GM18499 (cell line): ENCODE results near the gene SUSD2.
"Not testable (repeated sequence)": the region's sequence is repeated elsewhere in the genome, so short reads cannot be mapped to it uniquely, and the experiment has no call there.

Experiments
- ATAC-seq: cut with Tn5 transposase; IDR thresholded peaks from one replicate; pipeline ENCODE4 v1.9.1; 2021; ENCODE audit warnings: moderate number of reproducible peaks; ENCODE audit not compliant: insufficient read depth, unreplicated experiment

Gene SUSD2, protein sequence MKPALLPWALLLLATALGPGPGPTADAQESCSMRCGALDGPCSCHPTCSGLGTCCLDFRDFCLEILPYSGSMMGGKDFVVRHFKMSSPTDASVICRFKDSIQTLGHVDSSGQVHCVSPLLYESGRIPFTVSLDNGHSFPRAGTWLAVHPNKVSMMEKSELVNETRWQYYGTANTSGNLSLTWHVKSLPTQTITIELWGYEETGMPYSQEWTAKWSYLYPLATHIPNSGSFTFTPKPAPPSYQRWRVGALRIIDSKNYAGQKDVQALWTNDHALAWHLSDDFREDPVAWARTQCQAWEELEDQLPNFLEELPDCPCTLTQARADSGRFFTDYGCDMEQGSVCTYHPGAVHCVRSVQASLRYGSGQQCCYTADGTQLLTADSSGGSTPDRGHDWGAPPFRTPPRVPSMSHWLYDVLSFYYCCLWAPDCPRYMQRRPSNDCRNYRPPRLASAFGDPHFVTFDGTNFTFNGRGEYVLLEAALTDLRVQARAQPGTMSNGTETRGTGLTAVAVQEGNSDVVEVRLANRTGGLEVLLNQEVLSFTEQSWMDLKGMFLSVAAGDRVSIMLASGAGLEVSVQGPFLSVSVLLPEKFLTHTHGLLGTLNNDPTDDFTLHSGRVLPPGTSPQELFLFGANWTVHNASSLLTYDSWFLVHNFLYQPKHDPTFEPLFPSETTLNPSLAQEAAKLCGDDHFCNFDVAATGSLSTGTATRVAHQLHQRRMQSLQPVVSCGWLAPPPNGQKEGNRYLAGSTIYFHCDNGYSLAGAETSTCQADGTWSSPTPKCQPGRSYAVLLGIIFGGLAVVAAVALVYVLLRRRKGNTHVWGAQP

DNA sequence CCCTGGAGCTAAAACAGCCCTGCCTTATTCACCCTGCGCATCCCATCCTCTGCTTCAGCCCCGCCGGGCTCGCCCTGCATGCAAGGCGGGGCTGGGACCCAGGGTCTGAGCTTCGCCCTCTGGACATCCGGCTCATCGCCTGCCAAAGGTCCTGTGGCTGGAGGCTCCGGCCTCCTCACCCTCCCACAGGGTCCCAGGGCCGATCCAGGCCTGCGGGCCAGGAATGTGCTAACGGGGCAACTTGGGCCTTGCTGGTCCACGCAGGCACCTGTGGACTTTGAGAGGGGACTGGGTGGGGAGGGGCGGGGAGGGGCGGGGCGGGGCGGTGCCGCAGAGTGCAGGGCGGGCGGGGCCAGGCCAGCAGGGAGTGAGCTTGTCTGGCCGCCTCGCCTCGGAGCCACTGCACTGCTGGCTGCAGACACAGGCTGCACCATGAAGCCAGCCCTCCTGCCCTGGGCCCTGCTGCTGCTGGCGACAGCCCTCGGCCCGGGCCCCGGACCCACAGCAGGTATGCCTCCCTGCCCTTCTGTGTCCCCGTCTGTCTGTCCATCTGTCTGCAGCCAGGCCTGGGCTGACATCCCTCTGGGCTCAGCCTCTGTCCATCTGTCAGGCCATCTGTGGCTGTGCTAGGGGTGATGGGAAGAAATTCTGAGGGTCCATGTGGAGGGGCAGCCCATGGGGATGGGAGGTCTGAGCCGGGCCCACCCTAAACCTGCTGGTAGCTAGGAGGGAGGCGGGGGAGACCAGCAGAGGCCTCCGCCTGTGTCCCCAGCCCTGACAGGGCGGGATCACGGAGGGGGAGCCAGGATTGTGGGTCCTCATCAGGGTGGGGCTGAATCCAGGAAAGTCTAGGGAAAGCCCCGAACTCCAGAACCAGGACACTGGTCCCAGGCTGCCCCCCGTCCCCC, at the start of gene SUSD2:
SUSD2 (plus strand) TSS at position 400 of the 908 bp plus-strand sequence; CDS start at position 433, 33 bp downstream.
- no peak for ATAC-seq

DNA sequence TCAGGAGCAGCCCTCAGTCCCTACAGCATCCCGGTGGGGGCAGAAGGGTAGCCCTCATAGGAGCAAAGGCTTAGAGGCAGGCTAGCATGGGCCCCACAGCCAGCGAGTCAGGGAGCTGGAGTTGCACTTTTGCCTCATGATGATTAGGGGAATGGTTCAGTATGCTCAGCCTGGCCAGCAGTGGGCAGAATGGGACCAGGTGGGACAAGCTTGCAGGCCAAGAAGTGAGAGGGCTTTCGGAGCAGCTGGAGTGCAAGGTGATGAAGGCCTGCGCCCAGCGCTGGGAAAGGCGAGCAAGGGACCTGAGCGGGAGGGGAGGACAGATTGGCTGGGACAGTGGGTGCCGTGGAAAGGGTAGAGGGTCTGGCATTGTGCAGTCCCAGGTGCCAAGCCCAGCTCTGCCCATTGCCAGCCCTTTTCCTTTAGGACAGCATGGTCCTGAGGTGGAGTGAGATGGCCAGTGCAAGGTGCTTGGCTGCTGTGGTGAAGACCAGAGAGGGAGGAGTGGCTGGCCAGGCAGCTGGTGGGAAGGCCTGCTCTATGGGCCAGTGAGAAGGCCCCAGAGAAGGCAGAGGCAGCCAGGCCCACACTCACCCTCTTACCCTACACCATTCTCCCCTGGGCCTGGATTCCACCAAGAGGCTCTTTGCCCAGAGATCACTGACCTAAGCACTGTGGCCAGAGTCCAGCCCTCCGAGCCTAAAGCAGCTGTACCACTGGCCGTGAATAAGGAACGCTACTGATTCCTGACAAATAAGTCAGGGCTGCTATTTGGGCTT, 47.9 kb upstream of the SUSD2 start:
- no peak for ATAC-seq

GRCh38 chr22:24134090-24134846, 47.0 kb upstream of the SUSD2 start:
- ATAC-seq: no peak

DNA sequence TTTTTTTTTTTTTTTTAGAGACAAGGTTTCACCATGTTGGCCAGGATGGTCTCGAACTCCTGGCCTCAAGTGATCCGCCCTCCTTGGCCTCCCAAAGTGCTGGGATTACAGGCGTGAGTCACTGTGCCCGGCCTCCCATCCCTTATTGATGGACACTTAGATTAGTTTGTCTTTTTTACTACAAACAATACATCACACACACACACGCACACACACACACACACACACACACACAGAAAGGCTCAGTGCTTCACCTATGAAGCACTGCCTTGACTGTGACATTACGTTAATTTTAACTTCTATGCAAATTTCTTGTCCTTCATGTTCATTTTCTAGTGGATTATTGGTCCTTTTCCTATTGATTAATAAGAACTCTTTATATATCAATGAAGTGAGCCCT, 44.8 kb upstream of the SUSD2 start:
- ATAC-seq: not testable (repeated sequence)

GRCh38 chr22:24137595-24137994, 43.7 kb upstream of the SUSD2 start:
- ATAC-seq: no peak

DNA sequence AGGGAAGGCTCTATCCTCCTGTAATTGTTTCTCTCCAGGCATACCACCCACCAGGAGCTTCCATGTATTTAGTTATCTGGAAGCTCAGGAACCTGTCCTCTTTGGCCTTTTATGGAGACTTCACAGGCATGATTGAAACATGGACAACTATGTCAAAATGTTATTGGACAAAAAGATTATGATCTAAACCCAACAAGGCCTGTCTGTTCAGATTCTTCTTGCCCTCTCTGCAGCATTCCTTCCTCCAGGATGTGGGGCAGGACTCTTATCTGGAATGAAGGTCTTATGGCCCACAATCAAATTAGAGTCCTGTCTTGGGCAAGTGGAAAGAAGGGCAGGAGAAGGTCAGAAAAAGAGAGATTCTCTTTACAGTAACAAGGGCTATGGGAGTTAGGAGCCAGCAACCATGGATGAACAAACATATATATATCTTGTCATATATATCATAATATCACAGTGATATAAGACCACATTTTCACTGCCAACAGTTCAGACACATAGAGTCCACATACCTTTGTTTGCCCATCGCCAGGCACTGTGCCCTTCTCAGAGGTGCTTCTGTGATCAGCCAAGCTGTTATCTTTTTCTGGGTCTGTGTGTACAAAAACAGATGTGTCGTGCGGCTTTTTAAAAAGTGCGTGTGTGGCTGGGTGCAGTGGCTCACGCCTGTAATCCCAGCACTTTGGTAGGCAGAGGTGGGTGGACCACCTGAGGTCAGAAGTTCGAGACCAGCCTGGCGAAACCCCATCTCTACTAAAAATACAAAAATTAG, 42.5 kb upstream of the SUSD2 start:
- ATAC-seq: no peak

DNA sequence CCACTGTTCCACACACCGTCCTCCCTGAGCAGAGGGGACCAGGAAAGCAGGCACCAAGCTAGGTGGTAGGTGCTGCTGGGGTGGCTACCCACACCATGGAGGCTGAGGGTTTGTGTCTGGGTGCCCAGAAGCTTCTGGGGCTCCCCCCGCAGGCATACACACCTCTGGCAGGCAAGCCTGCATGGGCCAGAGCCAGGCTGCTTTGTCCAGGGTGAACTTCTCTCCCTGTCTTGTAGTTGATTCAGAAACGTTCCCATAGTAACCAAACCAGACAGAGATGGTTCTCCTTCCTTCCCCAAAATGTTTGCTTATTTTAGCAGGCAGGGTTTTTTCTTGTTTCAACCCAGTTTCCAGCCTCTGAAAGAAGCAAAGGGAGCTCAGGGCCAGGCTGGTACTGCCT, 40.9 kb upstream of the SUSD2 start:
- no peak for ATAC-seq

DNA sequence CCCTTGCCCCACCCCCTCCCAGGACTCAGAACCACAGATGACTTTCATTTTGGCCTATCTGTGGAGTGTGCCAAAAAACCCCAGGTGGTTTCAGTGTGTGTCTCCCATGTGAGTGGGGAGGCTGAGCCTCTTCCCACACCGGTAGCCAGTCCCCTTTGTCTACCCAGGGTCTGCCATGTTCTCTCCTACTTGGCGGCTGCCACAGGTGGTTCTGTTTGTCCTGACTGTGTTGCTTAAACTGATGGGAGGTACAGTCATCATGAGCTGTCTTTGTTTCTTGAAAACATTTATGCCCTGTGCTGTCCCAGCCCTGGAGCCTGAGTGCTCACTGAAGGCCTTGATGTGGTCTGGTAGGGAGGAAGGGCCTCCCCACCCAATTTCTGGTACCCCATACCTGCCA, 39.7 kb upstream of the SUSD2 start:
- ATAC-seq: no peak

DNA sequence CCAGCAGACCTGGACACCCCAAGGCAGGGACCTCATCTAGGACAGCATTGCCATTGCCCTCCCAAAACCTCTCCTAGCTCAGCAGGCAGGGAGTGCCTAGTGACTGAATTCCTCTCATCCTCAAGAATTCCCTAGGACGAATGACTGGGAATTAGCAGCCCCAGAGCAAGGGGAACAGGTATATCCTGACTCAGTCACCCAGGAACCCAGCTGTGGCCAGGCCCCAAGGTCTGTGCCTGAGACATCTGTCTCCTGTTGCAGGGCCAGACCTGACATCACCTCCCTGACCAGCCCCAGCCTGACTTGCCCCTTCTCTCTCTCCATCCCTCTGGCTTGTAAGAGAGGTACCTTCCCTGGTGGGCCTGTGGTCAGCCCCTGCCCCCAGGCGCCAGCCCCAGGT, 39.0 kb upstream of the SUSD2 start:
- no peak for ATAC-seq

DNA sequence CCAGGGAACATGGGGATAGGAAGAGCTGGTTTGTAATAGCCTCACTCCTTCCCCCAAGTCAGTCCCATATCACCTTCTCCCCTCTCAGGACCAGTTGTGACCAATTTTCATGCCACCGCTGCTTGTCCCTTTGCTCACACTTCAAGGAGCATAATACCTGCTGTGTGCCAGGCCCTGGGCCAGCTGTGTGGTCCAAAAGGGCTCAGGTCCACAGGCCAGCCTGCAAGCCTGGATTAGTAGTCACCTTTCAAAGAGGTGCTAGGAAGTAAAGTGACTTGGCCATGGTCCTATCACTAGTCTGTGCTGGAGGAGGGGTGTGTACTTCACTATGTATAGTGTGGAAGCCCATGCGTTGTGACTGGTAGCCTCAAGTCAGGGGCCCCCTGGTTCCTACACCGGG, 38.5 kb upstream of the SUSD2 start:
- ATAC-seq: no peak

DNA sequence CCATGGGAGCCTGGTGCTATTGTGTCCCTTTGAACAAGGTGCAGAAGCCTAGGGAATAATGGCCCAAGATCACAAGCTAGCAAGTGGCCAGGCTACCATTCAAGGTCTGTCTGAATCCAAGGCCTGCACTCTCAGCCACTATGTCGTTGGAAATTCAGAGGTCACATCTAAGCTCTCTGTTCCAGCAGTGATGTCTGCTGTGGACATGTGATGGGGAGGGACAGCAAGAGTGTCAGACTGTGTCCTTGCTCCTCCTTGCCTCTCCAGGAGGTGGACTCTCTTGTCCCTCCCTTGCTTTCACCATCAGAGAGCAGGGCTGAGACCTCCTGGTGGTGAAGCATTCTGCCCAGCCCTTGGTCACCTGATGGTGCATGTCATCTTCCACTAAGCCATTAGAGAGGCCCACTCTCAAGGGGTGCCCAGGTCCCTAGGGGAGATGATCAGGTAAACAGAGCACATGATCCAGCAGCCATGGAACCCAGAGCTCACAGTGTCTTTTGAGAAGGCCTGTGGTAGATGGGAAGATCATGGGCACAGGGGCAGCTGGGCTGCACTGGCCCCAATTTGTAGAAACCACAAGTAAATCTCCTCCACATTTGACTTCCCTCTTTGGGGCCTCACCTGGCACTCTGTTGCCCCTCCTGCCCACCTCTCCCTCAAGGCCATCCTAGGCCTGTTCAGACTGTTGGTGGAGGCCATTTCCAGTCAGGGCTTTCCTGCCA, 37.1 kb upstream of the SUSD2 start:
- ATAC-seq: no peak

DNA sequence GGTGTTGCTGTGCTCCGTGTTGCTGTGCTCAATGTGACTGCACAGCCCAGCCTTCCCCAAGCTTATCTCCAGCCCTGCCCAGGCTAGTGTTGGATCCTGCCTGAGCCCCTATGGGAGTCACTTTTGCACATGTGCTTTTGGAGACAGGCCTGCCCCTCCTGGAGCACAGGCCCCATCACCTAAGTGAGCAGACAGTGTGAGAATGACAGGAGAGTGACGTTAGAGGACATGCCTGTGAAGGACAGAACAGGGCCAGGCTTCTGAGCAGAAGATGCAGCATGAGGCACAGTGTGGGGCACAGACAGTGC, 36.6 kb upstream of the SUSD2 start:
- ATAC-seq: no peak

DNA sequence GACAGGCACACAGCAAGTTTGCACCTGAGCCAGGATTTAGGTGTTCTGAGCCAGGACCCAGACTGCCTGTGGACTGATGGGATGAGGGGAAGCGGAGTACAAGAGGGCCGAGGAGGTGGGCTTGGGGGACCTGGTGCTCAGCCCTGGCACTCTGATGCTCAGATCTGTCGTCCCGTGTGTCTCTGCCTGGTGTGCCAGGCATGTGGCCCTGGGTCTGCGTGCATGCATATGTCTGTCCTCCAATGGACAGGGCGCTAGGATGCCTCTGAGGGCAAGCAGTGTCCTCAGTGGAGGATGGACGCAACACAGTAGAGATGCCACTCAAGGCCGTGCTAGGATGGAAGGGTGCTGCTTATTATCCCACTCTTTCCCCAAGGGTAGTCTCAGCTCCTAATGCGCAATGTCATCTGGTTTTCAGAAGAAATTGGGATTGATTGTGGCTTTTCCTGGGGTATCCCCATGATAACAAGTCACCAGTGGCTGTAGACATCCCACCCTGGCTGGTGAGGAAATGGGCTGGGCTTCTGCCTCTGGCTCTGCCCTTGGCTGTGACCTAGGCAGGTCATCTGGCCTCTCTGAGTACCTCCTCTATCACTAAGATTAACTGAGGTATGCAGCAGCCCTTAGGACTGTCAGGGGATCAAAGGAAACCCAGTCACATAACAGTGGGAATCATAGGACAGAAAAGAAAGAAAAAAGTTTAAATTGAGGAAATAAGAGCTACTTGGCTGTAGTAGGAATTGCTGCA, 35.7 kb upstream of the SUSD2 start:
- ATAC-seq: no peak

GRCh38 chr22:24146194-24146616, 35.1 kb upstream of the SUSD2 start:
- ATAC-seq: no peak

DNA sequence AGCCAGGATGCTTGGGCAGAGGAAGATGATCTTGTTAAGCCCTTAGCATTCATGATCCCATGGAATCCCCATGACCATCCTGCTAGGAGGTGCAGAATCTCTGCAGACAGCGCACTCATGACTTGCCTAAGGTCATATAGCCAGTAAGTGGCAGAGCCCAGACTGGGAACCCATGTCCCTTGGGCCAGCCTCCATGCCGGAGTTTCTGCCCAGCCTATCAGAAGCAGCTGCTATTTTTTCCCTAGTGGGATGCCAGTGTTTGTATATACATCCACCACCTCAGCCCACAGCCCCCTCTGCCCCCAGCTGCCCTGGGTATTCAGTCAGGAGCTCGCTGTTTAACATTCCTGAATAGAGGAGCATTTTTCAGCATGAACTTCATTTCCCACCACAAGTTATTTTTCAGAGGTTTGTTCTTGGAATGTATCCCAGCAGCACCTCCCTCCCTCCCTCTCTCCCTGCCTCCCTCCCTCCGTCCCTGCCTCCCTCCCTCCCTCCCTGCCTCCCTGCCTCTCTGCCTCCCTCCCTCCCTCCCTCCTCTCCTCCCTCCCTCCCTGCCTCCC, 34.4 kb upstream of the SUSD2 start:
- no peak for ATAC-seq

- no peak for ATAC-seq
Measured at GRCh38 chr22:24147666-24148065, 33.6 kb upstream of the SUSD2 start.
